SK-N-SH treated with all-trans-retinoic acid at 6 μM for 48 hours (cell line): ENCODE measurements around the gene PARD3.

Source experiments
- ARNTL ChIP-seq: fragments of 450-650 bp; formaldehyde crosslinking; IDR thresholded peaks from 2 replicates; pipeline ENCODE4 v1.5.0; 2020; ENCODE audit warnings: low read depth, mild to moderate bottlenecking, moderate library complexity, borderline replicate concordance
- BACH2 ChIP-seq: fragments of 250-450 bp; sonication (Bioruptor Pico); IDR thresholded peaks from 2 replicates; pipeline ENCODE4 v1.9.0; 2021; ENCODE audit warnings: mild to moderate bottlenecking, borderline replicate concordance
- GLIS3 ChIP-seq: fragments of 250-450 bp; sonication (Bioruptor Pico); IDR thresholded peaks from 2 replicates; pipeline ENCODE4 v1.5.0; 2020; ENCODE audit warnings: mild to moderate bottlenecking, moderate library complexity
- PPARA ChIP-seq: fragments of 250-450 bp; sonication (Bioruptor Pico); IDR thresholded peaks from 2 replicates; pipeline ENCODE4 v1.5.0; 2020; ENCODE audit warnings: mild to moderate bottlenecking, borderline replicate concordance
- SNAI2 ChIP-seq: fragments of 250-450 bp; sonication (Bioruptor Pico); IDR thresholded peaks from 2 replicates; pipeline ENCODE4 v1.5.0; 2020; ENCODE audit warnings: mild to moderate bottlenecking, moderate library complexity
- ZFP30 ChIP-seq: fragments of 450-650 bp; formaldehyde crosslinking; IDR thresholded peaks from 2 replicates; pipeline ENCODE4 v1.5.0; 2022; ENCODE audit warnings: mild to moderate bottlenecking, moderate library complexity
- ZNF8 ChIP-seq: fragments of 450-650 bp; formaldehyde crosslinking; IDR thresholded peaks from 2 replicates; pipeline ENCODE4 v1.5.0; 2020; ENCODE audit warnings: mild to moderate bottlenecking, moderate library complexity

- no peak for TF ChIP-seq GLIS3 (CRISPR knock-in tag)
- no peak for TF ChIP-seq ZNF8 (CRISPR knock-in tag)
- no peak for TF ChIP-seq BACH2 (CRISPR knock-in tag)
- no peak for TF ChIP-seq ZFP30 (CRISPR knock-in tag)
- no peak for TF ChIP-seq SNAI2
- no peak for TF ChIP-seq PPARA (CRISPR knock-in tag)
- TF ChIP-seq ARNTL (CRISPR knock-in tag) = no peak
Observed at GRCh38 chr10:34537629-34538231, 277.4 kb downstream of the PARD3 start.
